Measurements from ENCODE around the gene CTSO. TPM values are rescaled to one million over a fixed set of nuclear protein-coding genes. Genes with fewer than 3 reads are reported as not detected.

Gene CTSO
- total and polyA plus RNA-seq, 2 donors (not counting 3 experiments of a cell fraction or from before 2014, with no cell fraction given), result 7.9 to 8.5 TPM

DNA sequence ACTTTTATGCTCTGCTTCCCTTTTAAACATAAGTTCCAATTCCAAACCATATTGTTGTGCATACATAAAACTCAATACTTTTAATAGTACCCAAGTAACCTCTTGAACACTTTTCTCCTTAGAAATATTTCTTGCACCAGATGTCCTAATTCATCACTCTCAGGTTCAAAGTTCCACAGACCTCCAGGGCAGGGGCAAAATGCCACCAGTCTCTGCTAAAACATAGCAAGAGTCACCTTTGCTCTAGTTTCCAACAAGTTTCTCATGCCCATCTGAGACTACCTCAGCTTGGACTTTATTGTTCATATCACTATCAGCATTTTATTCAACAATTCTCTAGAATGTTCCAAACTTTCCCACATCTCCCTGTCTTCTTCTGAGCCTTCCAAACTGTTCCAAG lies 73.9 kb downstream of the CTSO start:
- TF ChIP-seq, protein P1, sequence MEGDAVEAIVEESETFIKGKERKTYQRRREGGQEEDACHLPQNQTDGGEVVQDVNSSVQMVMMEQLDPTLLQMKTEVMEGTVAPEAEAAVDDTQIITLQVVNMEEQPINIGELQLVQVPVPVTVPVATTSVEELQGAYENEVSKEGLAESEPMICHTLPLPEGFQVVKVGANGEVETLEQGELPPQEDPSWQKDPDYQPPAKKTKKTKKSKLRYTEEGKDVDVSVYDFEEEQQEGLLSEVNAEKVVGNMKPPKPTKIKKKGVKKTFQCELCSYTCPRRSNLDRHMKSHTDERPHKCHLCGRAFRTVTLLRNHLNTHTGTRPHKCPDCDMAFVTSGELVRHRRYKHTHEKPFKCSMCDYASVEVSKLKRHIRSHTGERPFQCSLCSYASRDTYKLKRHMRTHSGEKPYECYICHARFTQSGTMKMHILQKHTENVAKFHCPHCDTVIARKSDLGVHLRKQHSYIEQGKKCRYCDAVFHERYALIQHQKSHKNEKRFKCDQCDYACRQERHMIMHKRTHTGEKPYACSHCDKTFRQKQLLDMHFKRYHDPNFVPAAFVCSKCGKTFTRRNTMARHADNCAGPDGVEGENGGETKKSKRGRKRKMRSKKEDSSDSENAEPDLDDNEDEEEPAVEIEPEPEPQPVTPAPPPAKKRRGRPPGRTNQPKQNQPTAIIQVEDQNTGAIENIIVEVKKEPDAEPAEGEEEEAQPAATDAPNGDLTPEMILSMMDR (IDR thresholded peaks at IDR 0.05; ENCODE audit: extremely low read depth in 1 of 2, insufficient read depth in 1 of 2, low read depth in 1 of 2, low read length in 2 of 2), result no peak
- H3K4me2 ChIP-seq (ENCODE audit: insufficient read depth, low read length), result no peak overlapping the region
- H2AFZ ChIP-seq (ENCODE audit: low read depth, low read length), result no peak overlapping the region
- H3K79me2 ChIP-seq (ENCODE audit: control insufficient read depth, insufficient read depth, low read length), result no peaks in the 10 kb centered on the region
- H3K36me3 ChIP-seq (ENCODE audit: control insufficient read depth in 2 of 2, extremely low read depth in 1 of 2, insufficient read depth in 2 of 2, low read length in 2 of 2), result no peaks in the 10 kb centered on the region
- no peak overlapping the region for H3K9ac ChIP-seq (replicated peaks; ENCODE audit: extremely low read depth, insufficient read depth, low read length)
- no peaks in the 10 kb centered on the region for H3K9me3 ChIP-seq (replicated peaks; ENCODE audit: control insufficient read depth, insufficient read depth, low read length)
- H3K9me1 ChIP-seq (replicated peaks; ENCODE audit: control insufficient read depth, extremely low read depth, insufficient read depth, low read length), result no peaks in the 10 kb centered on the region
- H3K27me3 ChIP-seq (ENCODE audit: control insufficient read depth in 2 of 2, insufficient read depth in 2 of 2, low read length in 2 of 2), result no peaks in the 10 kb centered on the region
- CTCF ChIA-PET, result no interaction called here
- BruUV-seq (replicated peaks), result no TSS peak
- H4K20me1 ChIP-seq (replicated peaks; ENCODE audit: control insufficient read depth, extremely low read depth, insufficient read depth, low read length), result no peaks in the 10 kb centered on the region
- POLR2A ChIA-PET, result no interaction called here
- no peak for FAIRE-seq
- intact Hi-C loops (cut with micrococcal nuclease), result no loop called here
- no peaks in the 10 kb centered on the region for H3K4me1 ChIP-seq (ENCODE audit: control insufficient read depth, extremely low read depth, insufficient read depth, low read length)
- dilution Hi-C loops (cut with MboI; ENCODE audit: extremely low pct_ligation_motif_present, low sequenced_read_pairs), result no loop called here
- H3K27ac ChIP-seq (ENCODE audit: insufficient read depth, low read depth, low read length), result no peak overlapping the region
- DNase-seq (ENCODE audit: low read depth, low spot score), result no peak
- no peak overlapping the region for H3K4me3 ChIP-seq (replicated peaks in 1 of 3; ENCODE audit: insufficient read depth in 1 of 3, low read depth in 1 of 3, low read length in 3 of 3)

GRCh38 chr4:155878611-155879010 lies 75.1 kb downstream of the CTSO start:
- no peaks in the 10 kb centered on the region for H3K9me1 ChIP-seq (replicated peaks; ENCODE audit: control insufficient read depth, extremely low read depth, insufficient read depth, low read length)
- H3K9ac ChIP-seq (replicated peaks; ENCODE audit: extremely low read depth, insufficient read depth, low read length), result no peak overlapping the region
- H3K4me2 ChIP-seq (ENCODE audit: insufficient read depth, low read length), result no peak overlapping the region
- no peak overlapping the region for H3K4me3 ChIP-seq (replicated peaks in 1 of 3; ENCODE audit: insufficient read depth in 1 of 3, low read depth in 1 of 3, low read length in 3 of 3)
- FAIRE-seq (no peak), DNase-seq (ENCODE audit: low read depth, low spot score) (no peak)
- H4K20me1 ChIP-seq (replicated peaks; ENCODE audit: control insufficient read depth, extremely low read depth, insufficient read depth, low read length), result no peaks in the 10 kb centered on the region
- no peaks in the 10 kb centered on the region for H3K79me2 ChIP-seq (ENCODE audit: control insufficient read depth, insufficient read depth, low read length)
- no peak overlapping the region for H3K27ac ChIP-seq (ENCODE audit: insufficient read depth, low read depth, low read length)
- BruUV-seq (replicated peaks), result no TSS peak
- H3K9me3 ChIP-seq (replicated peaks; ENCODE audit: control insufficient read depth, insufficient read depth, low read length), result no peaks in the 10 kb centered on the region
- ChIA-PET CTCF (no interaction called here), POLR2A (no interaction called here)
- no peak overlapping the region for H2AFZ ChIP-seq (ENCODE audit: low read depth, low read length)
- intact Hi-C loops (cut with micrococcal nuclease) (no loop called here), dilution Hi-C loops (cut with MboI; ENCODE audit: extremely low pct_ligation_motif_present, low sequenced_read_pairs) (no loop called here)
- no peak for TF ChIP-seq POLR2A (IDR thresholded peaks at IDR 0.05; ENCODE audit: low read depth, low read length)
- no peak for TF ChIP-seq GATA2 (IDR thresholded peaks at IDR 0.05; ENCODE audit: insufficient read depth, insufficient read length, low read depth, low read length)
- H3K4me1 ChIP-seq (ENCODE audit: control insufficient read depth, extremely low read depth, insufficient read depth, low read length), result no peaks in the 10 kb centered on the region
- no peaks in the 10 kb centered on the region for H3K27me3 ChIP-seq (ENCODE audit: control insufficient read depth in 2 of 2, insufficient read depth in 2 of 2, low read length in 2 of 2)
- H3K36me3 ChIP-seq (ENCODE audit: control insufficient read depth in 2 of 2, extremely low read depth in 1 of 2, insufficient read depth in 2 of 2, low read length in 2 of 2), result no peaks in the 10 kb centered on the region

Data from endothelial cell of umbilical vein (primary cell).